22Rv1 (cell line): ENCODE measurements around the gene TMEM50B.

Experiments
- ZFX ChIP-seq: fragments of 450-650 bp; IDR thresholded peaks from 2 replicates; pipeline ENCODE4 v1.6.1; 2017; ENCODE audit warnings: antibody characterized with exemption, borderline replicate concordance
- TF ChIP-seq, protein P1 (sequence below): fragments of 450-650 bp; IDR thresholded peaks from 2 replicates; pipeline ENCODE4 v1.5.1; 2017; ENCODE audit warnings: mild to moderate bottlenecking

DNA sequence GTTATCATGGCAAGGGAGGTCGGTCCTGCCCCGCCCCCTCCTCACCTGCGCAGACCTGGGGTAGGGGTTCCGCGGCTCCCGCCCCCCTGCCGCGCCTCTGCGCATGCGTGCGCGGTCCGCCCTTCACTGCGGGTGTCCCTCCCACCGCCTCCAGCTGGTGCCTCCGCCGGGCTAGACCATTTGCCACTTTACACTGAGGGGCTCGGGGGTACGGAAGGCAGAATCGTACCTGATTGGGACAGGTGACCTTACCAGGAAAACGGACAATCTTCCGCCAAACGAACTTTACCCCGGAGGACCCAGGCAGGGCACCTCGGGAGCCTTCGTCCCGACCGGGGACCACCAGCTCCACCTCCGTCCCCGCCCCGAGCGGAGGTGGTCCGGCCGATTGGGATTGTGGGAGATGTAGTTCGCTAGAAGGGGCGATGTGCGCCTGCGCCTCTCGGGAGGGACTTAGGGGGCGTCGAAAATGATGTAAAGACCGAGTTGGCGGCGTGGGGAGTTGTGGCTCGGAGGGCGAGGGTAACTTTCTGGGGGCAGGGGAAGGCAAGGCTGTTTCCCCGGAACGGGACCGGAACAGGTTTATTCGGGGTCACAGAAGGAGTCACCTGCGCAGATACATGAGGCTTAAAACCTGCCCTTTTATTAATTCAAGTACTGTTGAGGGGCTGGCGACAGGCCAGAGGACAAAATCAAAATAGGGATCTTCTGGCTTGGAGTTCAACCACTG, 11.8 kb upstream of the TMEM50B start, which contains the start of gene DNAJC28:
- TF ChIP-seq, protein P1, sequence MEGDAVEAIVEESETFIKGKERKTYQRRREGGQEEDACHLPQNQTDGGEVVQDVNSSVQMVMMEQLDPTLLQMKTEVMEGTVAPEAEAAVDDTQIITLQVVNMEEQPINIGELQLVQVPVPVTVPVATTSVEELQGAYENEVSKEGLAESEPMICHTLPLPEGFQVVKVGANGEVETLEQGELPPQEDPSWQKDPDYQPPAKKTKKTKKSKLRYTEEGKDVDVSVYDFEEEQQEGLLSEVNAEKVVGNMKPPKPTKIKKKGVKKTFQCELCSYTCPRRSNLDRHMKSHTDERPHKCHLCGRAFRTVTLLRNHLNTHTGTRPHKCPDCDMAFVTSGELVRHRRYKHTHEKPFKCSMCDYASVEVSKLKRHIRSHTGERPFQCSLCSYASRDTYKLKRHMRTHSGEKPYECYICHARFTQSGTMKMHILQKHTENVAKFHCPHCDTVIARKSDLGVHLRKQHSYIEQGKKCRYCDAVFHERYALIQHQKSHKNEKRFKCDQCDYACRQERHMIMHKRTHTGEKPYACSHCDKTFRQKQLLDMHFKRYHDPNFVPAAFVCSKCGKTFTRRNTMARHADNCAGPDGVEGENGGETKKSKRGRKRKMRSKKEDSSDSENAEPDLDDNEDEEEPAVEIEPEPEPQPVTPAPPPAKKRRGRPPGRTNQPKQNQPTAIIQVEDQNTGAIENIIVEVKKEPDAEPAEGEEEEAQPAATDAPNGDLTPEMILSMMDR: no peak
- TF ChIP-seq ZFX: no peak
